Stimulated activated CD8-positive, alpha-beta memory T cell treated with anti-CD3 and anti-CD28 coated beads, Interleukin-15, amount 100 ng/mL, for 48 hours (primary cell): Measurements from ENCODE around the gene ULK4.
"Not testable (repeated sequence)": the region's sequence is repeated elsewhere in the genome, so short reads cannot be mapped to it uniquely, and the experiment has no call there.

ENCODE experiments used
- DNase-seq, 2 donors: peaks; one replicate each; pipeline ENCODE4 v3.0.0-alpha.2; 2020; ENCODE audit warnings: low read depth in 2 of 2

The ULK4 gene

GRCh38 chr3:41961751-41962679 lies at the start of gene ULK4:
ULK4 (minus strand) TSS chr3:41962103; CDS start chr3:41954759, 7,344 bp downstream.
- DNase-seq, result peak; percentile 92 to 93

GRCh38 chr3:42010530-42010929 lies 48.6 kb upstream of the ULK4 start:
- no peak for DNase-seq

- no peak for DNase-seq
These were observed 47.6 kb upstream of the ULK4 start for GRCh38 chr3:42009456-42009855.

- no peak for DNase-seq
These were observed 45.9 kb upstream of the ULK4 start for GRCh38 chr3:42007785-42008184.

- DNase-seq, result no peak
These were observed 43.5 kb upstream of the ULK4 start for GRCh38 chr3:42005401-42005800.

GRCh38 chr3:42002790-42003189 lies 40.9 kb upstream of the ULK4 start:
- DNase-seq, result no peak

GRCh38 chr3:42001777-42002176 lies 39.9 kb upstream of the ULK4 start:
- DNase-seq, result no peak

- no peak for DNase-seq
These were observed 38.0 kb upstream of the ULK4 start for GRCh38 chr3:41999909-42000308.

GRCh38 chr3:41997702-41998550 lies 36.0 kb upstream of the ULK4 start:
- DNase-seq, result no peak

- no peak for DNase-seq
These were observed 29.5 kb upstream of the ULK4 start for GRCh38 chr3:41991437-41991836.

- DNase-seq, result no peak
These were observed 27.6 kb upstream of the ULK4 start for GRCh38 chr3:41989518-41989917.

- no peak for DNase-seq
These were observed 25.7 kb upstream of the ULK4 start for GRCh38 chr3:41987627-41988026.

GRCh38 chr3:41986561-41986960 lies 24.7 kb upstream of the ULK4 start:
- DNase-seq, result no peak

GRCh38 chr3:41985018-41985417 lies 23.1 kb upstream of the ULK4 start:
- DNase-seq, result no peak

GRCh38 chr3:41983091-41983490 lies 21.2 kb upstream of the ULK4 start:
- DNase-seq, result not testable (repeated sequence)

GRCh38 chr3:41977401-41977800 lies 15.5 kb upstream of the ULK4 start:
- DNase-seq, result not testable (repeated sequence)

GRCh38 chr3:41975416-41976103 lies 13.7 kb upstream of the ULK4 start:
- no peak for DNase-seq

- DNase-seq, result no peak
These were observed 12.3 kb upstream of the ULK4 start for GRCh38 chr3:41974223-41974622.

GRCh38 chr3:41972802-41973201 lies 10.9 kb upstream of the ULK4 start:
- DNase-seq, result no peak

GRCh38 chr3:41966206-41966605 lies 4.3 kb upstream of the ULK4 start:
- DNase-seq, result no peak

GRCh38 chr3:41963823-41964222 lies 1.9 kb upstream of the ULK4 start:
- no peak for DNase-seq
